Iris pigment epithelial cell (primary cell): ENCODE measurements around the gene ELMO1.
"Not testable (repeated sequence)": the region's sequence is repeated elsewhere in the genome, so short reads cannot be mapped to it uniquely, and the experiment has no call there.

Source experiments
- DNase-seq: peaks from one replicate; pipeline ENCODE4 v3.0.0-alpha.2; 2011; ENCODE audit warnings: low read depth

Gene ELMO1

GRCh38 chr7:37013771-37014170 is 434.9 kb downstream of the ELMO1 start:
- DNase-seq = no peak

GRCh38 chr7:37011151-37011890 is 437.3 kb downstream of the ELMO1 start:
- DNase-seq = no peak

GRCh38 chr7:37009125-37009675 is 439.5 kb downstream of the ELMO1 start:
- DNase-seq = no peak

- DNase-seq = no peak
Measured at GRCh38 chr7:37007691-37008090, 441.0 kb downstream of the ELMO1 start.

- no peak for DNase-seq
Measured at GRCh38 chr7:37007268-37007667, 441.4 kb downstream of the ELMO1 start.

- DNase-seq = no peak
Measured at GRCh38 chr7:37006764-37007163, 441.9 kb downstream of the ELMO1 start.

GRCh38 chr7:37000511-37000910 is 448.2 kb downstream of the ELMO1 start:
- no peak for DNase-seq

- DNase-seq = no peak
Measured at GRCh38 chr7:36999626-37000485, 448.8 kb downstream of the ELMO1 start.

- DNase-seq = no peak
Measured at GRCh38 chr7:36995776-36996175, 452.9 kb downstream of the ELMO1 start.

- DNase-seq = peak; percentile 12
Measured at GRCh38 chr7:36994456-36995112, 454.1 kb downstream of the ELMO1 start.

GRCh38 chr7:36986948-36987724 is 461.5 kb downstream of the ELMO1 start:
- peak; percentile 30 for DNase-seq

GRCh38 chr7:36986511-36986933 is 462.1 kb downstream of the ELMO1 start:
- DNase-seq = no peak

GRCh38 chr7:36985866-36986400 is 462.7 kb downstream of the ELMO1 start:
- DNase-seq = no peak

GRCh38 chr7:36985316-36985715 is 463.3 kb downstream of the ELMO1 start:
- no peak for DNase-seq

- DNase-seq = no peak
Measured at GRCh38 chr7:36984710-36985312, 463.9 kb downstream of the ELMO1 start.

GRCh38 chr7:36984041-36984521 is 464.6 kb downstream of the ELMO1 start:
- no peak for DNase-seq

- DNase-seq = no peak
Measured at GRCh38 chr7:36982766-36983165, 465.9 kb downstream of the ELMO1 start.

- DNase-seq = no peak
Measured at GRCh38 chr7:36979810-36980248, 468.8 kb downstream of the ELMO1 start.

- DNase-seq = no peak
Measured at GRCh38 chr7:36978461-36978860, 470.2 kb downstream of the ELMO1 start.

- no peak for DNase-seq
Measured at GRCh38 chr7:36977878-36978277, 470.8 kb downstream of the ELMO1 start.

GRCh38 chr7:36973534-36973933 is 475.1 kb downstream of the ELMO1 start:
- DNase-seq = not testable (repeated sequence)
